AML-193 (cell line): Measurements from ENCODE around the gene TNS3.

Source experiments
- DNase-seq, 2 experiments: peaks; one replicate each; lab custom pipeline; 2025; lab: John Stamatoyannopoulos, UW

Gene TNS3

GRCh38 chr7:47407136-47407535, 174.8 kb downstream of the TNS3 start:
- no peak for DNase-seq

GRCh38 chr7:47406801-47407129, 175.1 kb downstream of the TNS3 start:
- DNase-seq = no peak

GRCh38 chr7:47405921-47406800, 175.8 kb downstream of the TNS3 start:
- DNase-seq = no peak

- no peak for DNase-seq
Observed at GRCh38 chr7:47405286-47405904, 176.5 kb downstream of the TNS3 start.

- DNase-seq = no peak
Observed at GRCh38 chr7:47404010-47404409, 177.9 kb downstream of the TNS3 start.

GRCh38 chr7:47402941-47403866, 178.7 kb downstream of the TNS3 start:
- DNase-seq = no peak

GRCh38 chr7:47401611-47402570, 180.0 kb downstream of the TNS3 start:
- DNase-seq = no peak

- DNase-seq = no peak
Observed at GRCh38 chr7:47400741-47401206, 181.1 kb downstream of the TNS3 start.

- no peak for DNase-seq
Observed at GRCh38 chr7:47400001-47400400, 181.9 kb downstream of the TNS3 start.

- no peak for DNase-seq
Observed at GRCh38 chr7:47394751-47395252, 187.1 kb downstream of the TNS3 start.

GRCh38 chr7:47394216-47394615, 187.7 kb downstream of the TNS3 start:
- DNase-seq = no peak

GRCh38 chr7:47393406-47393805, 188.5 kb downstream of the TNS3 start:
- no peak for DNase-seq

- DNase-seq = no peak
Observed at GRCh38 chr7:47392241-47392759, 189.6 kb downstream of the TNS3 start.

GRCh38 chr7:47391726-47392125, 190.2 kb downstream of the TNS3 start:
- DNase-seq = no peak

- no peak for DNase-seq
Observed at GRCh38 chr7:47390914-47391313, 191.0 kb downstream of the TNS3 start.

- no peak for DNase-seq
Observed at GRCh38 chr7:47389923-47390630, 191.8 kb downstream of the TNS3 start.

- no peak for DNase-seq
Observed at GRCh38 chr7:47389171-47389922, 192.6 kb downstream of the TNS3 start.

GRCh38 chr7:47387506-47387905, 194.4 kb downstream of the TNS3 start:
- no peak for DNase-seq

- no peak for DNase-seq
Observed at GRCh38 chr7:47386273-47386835, 195.6 kb downstream of the TNS3 start.
